Caki2 (cell line): Measurements from ENCODE around the gene POLK. TPM values are rescaled to one million over a fixed set of nuclear protein-coding genes. Genes with fewer than 3 reads are reported as not detected.

Experiments
- DNase-seq: peaks from one replicate; pipeline ENCODE4 v3.0.0-alpha.2; 2015; ENCODE audit warnings: low read depth
- in situ Hi-C: cut with HindIII; loops from 2 replicates; pipeline ENCODE4 v1.10.0; 2016; ENCODE audit warnings: low sequenced_read_pairs, low pct_unique_long_range_greater_than_20kb, mixed read lengths
- total RNA-seq: library from RNA; depleted of rRNA; stranded (reverse); fragments of >200 nt; shearing (Covaris generic); gene quantifications from 2 replicates; pipeline ENCODE4 v1.2.3, GENCODE V29; 2014; ENCODE audit warnings: low replicate concordance; rRNA removed

POLK gene
- total RNA-seq, 1 experiment from 2014 or later: 7.1 TPM

DNA sequence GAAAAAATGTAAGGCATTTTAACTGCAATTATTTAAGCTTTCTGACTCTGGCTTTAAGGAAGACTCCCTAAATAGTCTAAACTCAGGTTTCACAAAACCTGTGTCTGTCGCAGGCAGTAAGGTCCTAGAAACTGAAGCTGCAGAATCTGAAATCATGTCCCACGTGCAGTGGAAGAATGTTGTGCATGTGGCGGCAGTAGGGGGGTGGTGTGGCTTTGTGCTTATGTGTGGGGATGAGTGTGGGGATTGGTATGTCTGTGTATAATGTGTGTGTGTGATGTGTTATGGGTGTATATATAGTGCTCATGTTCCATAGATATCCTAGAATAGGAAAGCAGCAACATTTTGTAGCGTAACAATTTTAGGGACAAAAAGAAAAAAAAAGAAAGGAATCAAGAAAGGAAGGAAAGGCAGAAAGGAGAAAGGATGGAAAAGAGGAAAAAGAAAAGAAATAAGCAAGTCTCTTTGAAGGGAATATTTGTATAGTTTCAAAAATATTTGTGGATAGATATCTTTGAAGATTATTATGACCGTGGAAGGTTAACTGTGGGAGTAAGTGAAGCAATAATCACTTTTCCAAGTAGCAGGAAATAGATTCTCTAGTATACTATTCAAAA lies 106.2 kb downstream of the POLK start:
- no peak for DNase-seq

DNA sequence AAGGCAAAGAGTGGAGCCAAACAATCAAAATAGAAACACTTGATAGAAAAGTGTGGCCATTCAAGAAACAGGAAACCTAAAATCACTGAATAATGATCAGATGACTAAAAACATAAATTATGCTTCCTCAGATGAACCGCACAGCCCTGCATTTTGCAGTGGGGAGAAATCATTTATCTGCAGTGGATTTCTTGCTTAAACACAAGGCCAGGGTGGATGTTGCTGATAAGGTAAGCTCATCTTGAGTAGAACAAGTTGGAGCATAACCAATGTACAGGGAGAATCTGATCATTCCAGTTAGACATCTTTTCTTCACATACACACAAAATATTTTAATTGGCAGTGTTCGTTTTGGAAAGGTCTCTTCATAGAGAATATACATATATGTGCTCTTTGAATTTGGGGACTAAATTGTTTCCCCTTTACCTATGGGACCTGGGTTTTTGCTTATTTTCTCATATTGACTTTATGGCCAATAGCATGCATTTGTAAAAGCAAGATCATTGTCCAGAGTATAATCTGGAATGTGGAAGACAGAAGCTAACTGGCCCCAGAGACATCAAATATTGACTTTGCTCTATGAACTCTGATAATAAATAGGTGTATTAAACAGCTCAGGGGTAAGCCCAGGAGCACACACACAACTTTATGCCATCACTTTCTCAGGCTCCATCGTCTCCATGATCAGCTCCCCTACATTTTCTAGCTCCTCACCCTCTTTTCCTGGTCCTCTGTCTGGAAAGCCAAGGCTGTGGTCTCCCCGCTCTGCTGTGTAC lies 108.7 kb downstream of the POLK start:
- in situ Hi-C loops: no loop called here
- DNase-seq: no peak

More for the DNA sequence above, 106.2 kb downstream of the POLK start:
- in situ Hi-C loops: no loop called here

- in situ Hi-C loops: no loop called here
- no peak for DNase-seq
Measured at GRCh38 chr5:75622564-75622963, 110.9 kb downstream of the POLK start.

GRCh38 chr5:75623846-75624245 lies 112.2 kb downstream of the POLK start:
- no peak for DNase-seq
- in situ Hi-C loops: no loop called here

- in situ Hi-C loops: no loop called here
- no peak for DNase-seq
Measured at GRCh38 chr5:75626959-75627358, 115.3 kb downstream of the POLK start.

GRCh38 chr5:75627801-75628200 lies 116.1 kb downstream of the POLK start:
- in situ Hi-C loops: no loop called here
- DNase-seq: no peak

- DNase-seq: no peak
- in situ Hi-C loops: no loop called here
Measured at GRCh38 chr5:75630875-75631274, 119.2 kb downstream of the POLK start.

DNA sequence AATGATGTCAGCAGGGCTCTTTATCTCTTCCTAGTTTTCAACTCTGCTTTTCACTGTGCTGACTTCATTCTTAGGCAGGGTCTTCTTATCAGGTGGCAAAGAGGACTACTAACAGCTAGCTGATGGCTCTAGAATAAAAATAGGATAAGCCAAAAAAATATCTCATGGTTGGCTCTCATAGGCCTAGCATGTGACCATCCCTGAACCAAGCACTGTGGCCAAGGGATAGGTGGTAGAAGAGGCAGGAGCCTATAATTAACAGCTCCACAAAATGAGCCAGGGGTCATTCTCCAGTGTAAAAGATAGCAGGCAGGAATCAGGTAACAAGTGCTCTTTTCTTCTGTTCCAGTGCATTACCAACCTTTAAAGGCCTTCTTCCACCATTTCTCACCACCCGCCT lies 120.6 kb downstream of the POLK start:
- in situ Hi-C loops: no loop called here
- no peak for DNase-seq

- no peak for DNase-seq
- in situ Hi-C loops: no loop called here
Measured at GRCh38 chr5:75637949-75638348, 126.3 kb downstream of the POLK start.

DNA sequence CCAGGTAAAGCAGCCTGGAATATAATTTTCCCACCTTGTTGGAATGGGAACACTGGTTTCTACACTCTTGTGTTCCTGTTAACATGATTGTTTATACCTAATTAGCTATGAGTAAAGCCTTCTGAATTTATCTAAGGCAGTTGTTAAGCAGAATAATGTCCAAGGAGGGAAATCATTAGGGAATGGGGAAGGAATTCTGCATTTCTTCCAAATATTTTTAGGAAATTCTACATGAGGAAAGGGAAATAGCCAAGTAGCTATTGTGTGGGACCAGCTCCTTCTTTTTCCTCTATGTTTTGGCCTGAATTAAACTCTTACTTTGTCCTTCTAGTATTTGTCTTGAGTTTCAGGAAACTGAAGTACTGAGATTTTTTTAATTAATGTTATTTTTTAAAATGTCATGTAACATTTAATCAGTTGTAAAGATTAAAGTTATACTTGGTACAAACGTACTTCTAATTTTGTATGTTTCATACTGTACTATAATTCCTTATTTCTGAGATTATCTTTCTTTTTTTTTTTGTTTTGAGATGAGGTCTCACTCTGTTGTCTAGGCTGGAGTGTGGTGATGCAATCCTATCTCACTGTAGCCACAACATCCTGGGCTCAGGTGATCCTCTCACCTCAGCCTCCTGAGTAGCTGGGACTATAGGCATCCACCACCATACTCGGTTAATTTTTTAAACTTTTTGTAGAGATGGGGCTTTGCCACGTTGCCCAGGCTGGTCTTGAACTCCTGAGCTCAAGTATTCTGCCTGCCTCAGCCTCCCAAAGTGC lies 128.0 kb downstream of the POLK start:
- DNase-seq: no peak

GRCh38 chr5:75640395-75640794 lies 128.7 kb downstream of the POLK start:
- in situ Hi-C loops: no loop called here
- DNase-seq: peak; percentile 14

More for the DNA sequence above, 128.0 kb downstream of the POLK start:
- in situ Hi-C loops: no loop called here

GRCh38 chr5:75640826-75641225 lies 129.1 kb downstream of the POLK start:
- in situ Hi-C loops: no loop called here
- no peak for DNase-seq

GRCh38 chr5:75648712-75649111 lies 137.0 kb downstream of the POLK start:
- DNase-seq: no peak
- in situ Hi-C loops: no loop called here

Other genes with a start within 250 kb of the POLK start
- 30.1 and 65.1 TPM in 2 replicates for gene HMGCR, start 174.7 kb upstream of the POLK start, total RNA-seq
- 11.0 and 33.0 TPM in 2 replicates for gene CERT1, start 262 bp upstream of the POLK start, total RNA-seq
- gene ANKDD1B, start 99.6 kb downstream of the POLK start, total RNA-seq: 1.5 and 3.6 TPM in 2 replicates
- 6.5 and 13.3 TPM in 2 replicates for gene POC5, start 205.5 kb downstream of the POLK start, total RNA-seq